ENCODE measurements around the gene LIF. TPM values are rescaled to one million over a fixed set of nuclear protein-coding genes. Genes with fewer than 3 reads are reported as not detected.

The LIF gene
- total RNA-seq, 1 experiment from 2014 or later = 8.0 TPM

DNA sequence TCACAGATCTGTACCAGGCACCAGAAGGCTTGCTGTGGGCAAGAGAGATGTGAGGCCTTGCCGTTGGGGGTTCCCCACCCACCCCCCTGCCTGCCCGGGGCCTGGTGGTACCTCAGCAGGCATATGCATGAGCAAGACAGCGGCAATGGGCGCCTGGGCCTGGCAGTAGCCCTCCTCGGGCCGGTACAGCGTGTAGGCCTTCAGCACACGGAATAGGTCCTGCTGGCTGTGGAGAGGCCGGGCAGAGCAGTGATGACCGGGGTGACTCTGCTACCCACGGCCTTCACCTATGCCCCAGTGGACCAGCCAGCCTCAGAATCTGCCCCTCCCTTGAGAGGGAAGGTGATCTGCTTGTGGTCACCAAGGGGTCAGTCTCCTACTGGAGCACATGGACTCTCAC, 48.3 kb upstream of the LIF start:
- Histone ChIP-seq H3K4me1 (peaks cover 16% of the 10 kb centered on the region), H3K4me3 (ENCODE audit: low read depth, low read length) (no peak overlapping the region), H3K36me3 (ENCODE audit: control insufficient read depth, insufficient read depth, low read length) (peaks cover 3% of the 10 kb centered on the region), H3K9me3 (no peaks in the 10 kb centered on the region), H3K27me3 (replicated peaks; ENCODE audit: control insufficient read depth, insufficient read depth, low read length) (no peaks in the 10 kb centered on the region)
- peaks cover 19% of the 10 kb centered on the region for H3K36me3 Mint-ChIP-seq (ENCODE audit: insufficient read depth, unreplicated experiment)
- CTCF ChIA-PET = no interaction called here
- no peak overlapping the region for H3K4me3 Mint-ChIP-seq (ENCODE audit: unreplicated experiment)
- no peak overlapping the region for H3K27ac Mint-ChIP-seq (ENCODE audit: unreplicated experiment)
- BruUV-seq (replicated peaks) = no TSS peak
- H3K9me3 Mint-ChIP-seq (ENCODE audit: unreplicated experiment) = no peaks in the 10 kb centered on the region
- POLR2A ChIA-PET = no interaction called here
- intact Hi-C loops (cut with micrococcal nuclease; ENCODE audit: unreplicated experiment) = no loop called here
- peaks cover 13% of the 10 kb centered on the region for H3K4me1 Mint-ChIP-seq (ENCODE audit: low read depth, unreplicated experiment)
- H3K27me3 Mint-ChIP-seq (ENCODE audit: insufficient read depth, unreplicated experiment) = no peaks in the 10 kb centered on the region
- DNase-seq = no peak
- TF ChIP-seq, protein P1, sequence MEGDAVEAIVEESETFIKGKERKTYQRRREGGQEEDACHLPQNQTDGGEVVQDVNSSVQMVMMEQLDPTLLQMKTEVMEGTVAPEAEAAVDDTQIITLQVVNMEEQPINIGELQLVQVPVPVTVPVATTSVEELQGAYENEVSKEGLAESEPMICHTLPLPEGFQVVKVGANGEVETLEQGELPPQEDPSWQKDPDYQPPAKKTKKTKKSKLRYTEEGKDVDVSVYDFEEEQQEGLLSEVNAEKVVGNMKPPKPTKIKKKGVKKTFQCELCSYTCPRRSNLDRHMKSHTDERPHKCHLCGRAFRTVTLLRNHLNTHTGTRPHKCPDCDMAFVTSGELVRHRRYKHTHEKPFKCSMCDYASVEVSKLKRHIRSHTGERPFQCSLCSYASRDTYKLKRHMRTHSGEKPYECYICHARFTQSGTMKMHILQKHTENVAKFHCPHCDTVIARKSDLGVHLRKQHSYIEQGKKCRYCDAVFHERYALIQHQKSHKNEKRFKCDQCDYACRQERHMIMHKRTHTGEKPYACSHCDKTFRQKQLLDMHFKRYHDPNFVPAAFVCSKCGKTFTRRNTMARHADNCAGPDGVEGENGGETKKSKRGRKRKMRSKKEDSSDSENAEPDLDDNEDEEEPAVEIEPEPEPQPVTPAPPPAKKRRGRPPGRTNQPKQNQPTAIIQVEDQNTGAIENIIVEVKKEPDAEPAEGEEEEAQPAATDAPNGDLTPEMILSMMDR (IDR thresholded peaks at IDR 0.05; ENCODE audit: insufficient read depth in 1 of 2, low read depth in 1 of 2, low read length in 1 of 2, severe bottlenecking in 1 of 2, unreplicated experiment in 1 of 2) = no peak

DNA sequence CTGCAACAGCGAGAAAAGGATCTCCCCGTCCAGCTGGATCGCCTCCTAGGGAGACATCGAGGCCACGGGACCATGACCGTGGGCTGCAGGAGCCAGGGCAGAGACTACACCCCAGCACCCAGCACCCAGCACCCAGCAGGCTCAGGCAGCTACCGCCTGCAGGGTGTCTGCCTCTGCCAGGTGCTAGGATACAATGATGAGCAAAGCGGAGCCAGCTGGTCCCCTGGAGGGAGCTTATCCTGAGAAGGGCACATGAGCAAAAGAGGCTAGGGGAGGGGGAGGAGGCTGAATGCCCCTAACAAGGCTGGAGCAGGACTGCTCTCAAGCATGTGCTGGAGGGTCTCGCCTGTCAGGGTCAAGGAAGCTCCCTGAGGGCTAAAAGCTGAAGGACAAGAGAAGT, 47.5 kb upstream of the LIF start:
- Mint-ChIP-seq H3K36me3 (ENCODE audit: insufficient read depth, unreplicated experiment) (peaks cover 19% of the 10 kb centered on the region), H3K27me3 (ENCODE audit: insufficient read depth, unreplicated experiment) (no peaks in the 10 kb centered on the region), H3K4me3 (ENCODE audit: unreplicated experiment) (no peak overlapping the region), H3K27ac (ENCODE audit: unreplicated experiment) (no peak overlapping the region), H3K9me3 (ENCODE audit: unreplicated experiment) (no peaks in the 10 kb centered on the region), H3K4me1 (ENCODE audit: low read depth, unreplicated experiment) (peaks cover 12% of the 10 kb centered on the region)
- no TSS peak for BruUV-seq (replicated peaks)
- CTCF ChIA-PET = no interaction called here
- Histone ChIP-seq H3K4me3 (ENCODE audit: low read depth, low read length) (no peak overlapping the region), H3K36me3 (ENCODE audit: control insufficient read depth, insufficient read depth, low read length) (peaks cover 3% of the 10 kb centered on the region), H3K4me1 (peaks cover 14% of the 10 kb centered on the region), H3K27me3 (replicated peaks; ENCODE audit: control insufficient read depth, insufficient read depth, low read length) (no peaks in the 10 kb centered on the region), H3K9me3 (no peaks in the 10 kb centered on the region)
- no peak for DNase-seq
- POLR2A ChIA-PET = no interaction called here
- intact Hi-C loops (cut with micrococcal nuclease; ENCODE audit: unreplicated experiment) = no loop called here
- TF ChIP-seq, protein P1 (IDR thresholded peaks at IDR 0.05; ENCODE audit: insufficient read depth in 1 of 2, low read depth in 1 of 2, low read length in 1 of 2, severe bottlenecking in 1 of 2, unreplicated experiment in 1 of 2) = no peak

DNA sequence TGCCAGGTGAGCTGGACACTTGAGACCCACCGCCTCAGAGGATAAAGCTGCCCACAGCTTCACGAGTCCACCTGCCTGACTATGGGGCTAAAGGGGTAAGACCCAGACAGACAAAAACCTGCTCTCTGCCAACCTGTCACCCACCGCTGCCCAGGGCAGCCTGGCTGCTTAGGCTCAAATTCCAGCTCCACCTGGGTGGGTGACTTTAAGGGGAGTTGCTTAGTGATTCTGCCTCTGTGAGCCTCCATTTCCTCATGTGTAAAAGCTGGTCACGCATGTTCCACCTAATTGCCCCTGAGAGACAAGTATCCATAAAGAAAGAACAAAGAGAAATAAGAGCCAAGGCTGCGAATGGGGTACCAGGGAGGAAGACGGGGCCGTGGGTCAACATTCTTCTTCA, 46.5 kb upstream of the LIF start:
- peaks cover 3% of the 10 kb centered on the region for H3K36me3 ChIP-seq (ENCODE audit: control insufficient read depth, insufficient read depth, low read length)
- CTCF ChIA-PET = no interaction called here
- peaks cover 6% of the 10 kb centered on the region for H3K4me1 Mint-ChIP-seq (ENCODE audit: low read depth, unreplicated experiment)

More for the DNA sequence above, 46.5 kb upstream of the LIF start:
- BruUV-seq (replicated peaks) = no TSS peak
- Histone ChIP-seq H3K4me3 (ENCODE audit: low read depth, low read length) (no peak overlapping the region), H3K4me1 (peaks cover 8% of the 10 kb centered on the region), H3K9me3 (no peaks in the 10 kb centered on the region), H3K27me3 (replicated peaks; ENCODE audit: control insufficient read depth, insufficient read depth, low read length) (no peaks in the 10 kb centered on the region)
- no peak for DNase-seq
- TF ChIP-seq, protein P1 (IDR thresholded peaks at IDR 0.05; ENCODE audit: insufficient read depth in 1 of 2, low read depth in 1 of 2, low read length in 1 of 2, severe bottlenecking in 1 of 2, unreplicated experiment in 1 of 2) = no peak
- H3K9me3 Mint-ChIP-seq (ENCODE audit: unreplicated experiment) = no peaks in the 10 kb centered on the region
- no peaks in the 10 kb centered on the region for H3K27me3 Mint-ChIP-seq (ENCODE audit: insufficient read depth, unreplicated experiment)
- POLR2A ChIA-PET = interaction anchor here (0.7 kb wide), 1 partner anchor 34 kb away, joined by 3 read pairs; the partner anchor contains the start of gene TBC1D10A
- H3K27ac Mint-ChIP-seq (ENCODE audit: unreplicated experiment) = no peak overlapping the region
- H3K36me3 Mint-ChIP-seq (ENCODE audit: insufficient read depth, unreplicated experiment) = peaks cover 9% of the 10 kb centered on the region
- no peak overlapping the region for H3K4me3 Mint-ChIP-seq (ENCODE audit: unreplicated experiment)
- intact Hi-C loops (cut with micrococcal nuclease; ENCODE audit: unreplicated experiment) = no loop called here
